DMS153 (cell line): ENCODE results near the gene CYFIP2.
"Not testable (repeated sequence)": the region's sequence is repeated elsewhere in the genome, so short reads cannot be mapped to it uniquely, and the experiment has no call there.

ENCODE experiments used
- DNase-seq: peaks from one replicate; lab custom pipeline; 2025; lab: John Stamatoyannopoulos, UW

The CYFIP2 gene

GRCh38 chr5:157265714-157266285, at the start of gene CYFIP2:
TSS of gene CYFIP2 (plus strand) at chr5:157266123. CDS start at chr5:157285362, 19,239 bp downstream.
- no peak for DNase-seq

- DNase-seq, result no peak
Observed at GRCh38 chr5:157216391-157217142, 49.4 kb upstream of the CYFIP2 start.

GRCh38 chr5:157217289-157218024, 48.5 kb upstream of the CYFIP2 start:
- DNase-seq, result no peak

DNA sequence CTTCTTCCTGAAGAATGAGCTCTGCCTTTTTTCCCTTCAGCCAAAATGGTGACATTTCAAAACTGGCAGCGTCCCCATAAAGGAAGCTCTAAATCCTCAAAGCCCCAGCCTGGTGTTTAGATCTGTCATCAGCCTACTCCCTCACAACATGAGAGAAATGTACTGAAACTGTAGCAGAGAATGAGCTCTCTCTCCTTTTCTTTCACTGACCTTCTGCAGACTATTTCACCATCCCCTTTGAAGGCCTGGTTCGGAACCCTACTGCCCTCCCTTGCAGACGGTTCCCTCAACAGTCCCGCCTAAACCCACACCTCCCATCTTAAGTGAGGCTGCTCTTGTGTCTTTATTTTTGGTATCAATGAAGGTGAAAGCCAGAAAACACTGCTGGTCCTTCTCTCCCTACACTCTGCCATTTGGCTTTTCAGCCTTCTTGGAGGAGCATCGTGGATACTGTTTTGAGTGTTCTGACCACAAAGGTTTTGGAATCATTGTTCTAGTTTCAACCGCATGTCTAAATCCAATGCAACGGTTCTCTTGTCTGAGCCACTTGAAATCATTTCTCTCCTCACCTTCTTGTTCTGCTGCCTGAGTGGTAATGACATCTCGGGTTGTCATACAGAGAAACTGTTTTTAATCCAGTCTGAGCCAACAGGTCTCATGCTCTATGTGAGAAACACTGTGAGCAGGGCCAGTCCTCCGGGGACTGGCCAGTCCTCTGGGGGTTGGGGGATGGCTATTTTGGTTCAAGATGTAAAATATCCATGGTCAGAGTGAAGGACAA, 46.2 kb upstream of the CYFIP2 start:
- DNase-seq, result no peak

DNA sequence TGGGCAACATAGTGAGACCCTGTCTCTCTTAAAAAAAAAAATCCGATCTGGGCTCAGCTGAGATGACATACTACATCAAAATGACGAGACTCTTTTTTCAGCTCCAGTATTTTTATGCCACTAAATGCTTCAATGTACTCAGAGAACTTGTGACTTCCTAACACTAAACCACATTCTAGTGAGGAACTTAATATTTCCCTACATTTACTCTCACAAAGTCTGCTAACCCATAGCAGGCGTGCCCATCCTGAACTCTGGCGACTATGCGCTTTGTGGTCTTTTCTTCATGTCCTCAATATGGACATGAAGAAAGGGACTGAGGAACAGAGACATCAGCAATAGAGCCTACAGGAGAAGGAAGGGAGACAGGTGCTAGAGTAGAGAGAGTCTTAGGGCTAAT, 44.0 kb upstream of the CYFIP2 start:
- DNase-seq, result no peak

- DNase-seq, result no peak
Observed at GRCh38 chr5:157222506-157223230, 43.3 kb upstream of the CYFIP2 start.

GRCh38 chr5:157225469-157226422, 40.2 kb upstream of the CYFIP2 start:
- no peak for DNase-seq

DNA sequence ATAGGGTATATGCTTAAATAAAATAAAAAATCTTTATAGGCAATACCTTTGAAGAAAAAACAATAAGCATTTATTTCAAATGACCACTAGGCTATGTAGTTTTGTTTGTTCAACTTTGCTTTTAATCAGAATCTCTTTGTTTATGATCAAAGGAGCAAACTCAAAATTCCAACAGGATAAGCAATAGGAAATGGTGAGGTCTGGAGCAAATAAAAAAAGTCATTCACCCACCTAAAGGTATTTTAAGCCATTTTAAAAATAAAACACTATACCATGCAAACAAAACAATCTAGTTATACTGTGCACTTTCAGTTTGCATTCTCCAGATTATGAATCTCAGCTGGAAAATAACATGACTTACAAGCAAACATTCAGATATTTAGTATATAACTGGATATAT, 35.3 kb upstream of the CYFIP2 start:
- no peak for DNase-seq

GRCh38 chr5:157232706-157233105, 33.2 kb upstream of the CYFIP2 start:
- DNase-seq, result no peak

- no peak for DNase-seq
Observed at GRCh38 chr5:157233515-157233914, 32.4 kb upstream of the CYFIP2 start.

DNA sequence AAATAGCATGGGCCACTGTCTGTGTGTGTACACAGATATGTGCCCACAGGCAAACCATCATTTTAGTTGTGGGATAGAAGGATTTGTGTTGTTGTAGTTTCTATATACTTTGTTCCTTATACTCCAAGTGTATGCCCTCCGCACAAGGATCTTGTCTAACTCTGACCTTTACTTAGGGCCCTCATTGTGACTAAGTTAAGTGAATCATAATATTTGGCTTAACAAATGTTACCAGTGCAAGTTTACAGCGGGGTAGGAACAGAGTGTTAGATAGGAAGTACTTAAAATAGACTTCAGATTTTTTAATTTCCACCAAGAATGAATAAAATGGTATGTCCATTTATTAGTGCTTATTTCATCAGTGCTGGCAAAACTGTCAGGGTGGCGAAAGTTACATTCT, 29.5 kb upstream of the CYFIP2 start:
- no peak for DNase-seq

DNA sequence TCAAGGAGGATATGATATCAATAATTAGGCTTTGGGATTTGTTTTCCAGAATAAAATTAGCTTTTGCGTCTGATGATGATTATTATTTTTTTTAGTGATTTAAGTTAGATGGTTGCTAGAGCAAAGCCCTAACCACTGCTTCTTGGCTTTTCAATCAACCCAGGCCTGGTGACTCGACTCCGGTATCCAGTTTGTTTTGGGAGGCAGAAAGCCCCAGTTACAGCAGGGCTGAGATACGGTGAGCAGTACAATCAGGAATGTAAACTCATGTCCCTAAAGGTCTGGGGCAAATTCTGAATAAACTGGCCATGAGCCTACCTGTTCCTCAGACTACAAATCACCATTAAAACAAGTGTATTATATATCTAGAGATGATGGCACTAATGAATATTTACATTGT, 24.4 kb upstream of the CYFIP2 start:
- no peak for DNase-seq

- not testable (repeated sequence) for DNase-seq
Observed at GRCh38 chr5:157244704-157245103, 21.2 kb upstream of the CYFIP2 start.

GRCh38 chr5:157245476-157245875, 20.4 kb upstream of the CYFIP2 start:
- DNase-seq, result no peak

- DNase-seq, result no peak
Observed at GRCh38 chr5:157245886-157246285, 20.0 kb upstream of the CYFIP2 start.

GRCh38 chr5:157247267-157247666, 18.7 kb upstream of the CYFIP2 start:
- no peak for DNase-seq

DNA sequence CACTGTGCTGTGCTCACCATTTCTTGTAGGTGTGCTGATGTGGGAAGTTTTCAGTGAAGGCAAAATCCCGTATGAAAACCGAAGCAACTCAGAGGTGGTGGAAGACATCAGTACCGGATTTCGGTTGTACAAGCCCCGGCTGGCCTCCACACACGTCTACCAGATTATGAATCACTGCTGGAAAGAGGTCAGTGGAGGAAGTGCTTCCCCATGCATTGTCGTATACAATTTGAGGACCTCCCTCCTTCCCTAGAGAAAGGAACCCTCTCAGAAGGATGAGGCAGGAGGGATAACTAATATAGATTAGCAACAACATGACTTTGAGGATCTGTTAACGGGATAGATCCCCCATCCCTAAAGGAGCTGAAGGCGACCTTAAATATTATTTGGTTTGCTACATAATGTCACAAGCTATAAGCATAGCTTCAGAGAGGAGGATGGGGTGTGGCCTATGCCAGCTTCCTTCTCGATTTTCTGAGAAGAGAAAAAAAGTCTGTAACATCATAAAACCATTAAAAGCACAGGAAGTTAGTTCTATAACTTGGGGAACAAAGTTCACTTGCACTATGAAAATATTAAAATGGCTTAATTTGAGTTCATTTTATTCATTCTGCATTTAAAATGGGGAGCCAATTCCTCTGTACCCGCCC, 17.0 kb upstream of the CYFIP2 start:
- DNase-seq, result no peak

DNA sequence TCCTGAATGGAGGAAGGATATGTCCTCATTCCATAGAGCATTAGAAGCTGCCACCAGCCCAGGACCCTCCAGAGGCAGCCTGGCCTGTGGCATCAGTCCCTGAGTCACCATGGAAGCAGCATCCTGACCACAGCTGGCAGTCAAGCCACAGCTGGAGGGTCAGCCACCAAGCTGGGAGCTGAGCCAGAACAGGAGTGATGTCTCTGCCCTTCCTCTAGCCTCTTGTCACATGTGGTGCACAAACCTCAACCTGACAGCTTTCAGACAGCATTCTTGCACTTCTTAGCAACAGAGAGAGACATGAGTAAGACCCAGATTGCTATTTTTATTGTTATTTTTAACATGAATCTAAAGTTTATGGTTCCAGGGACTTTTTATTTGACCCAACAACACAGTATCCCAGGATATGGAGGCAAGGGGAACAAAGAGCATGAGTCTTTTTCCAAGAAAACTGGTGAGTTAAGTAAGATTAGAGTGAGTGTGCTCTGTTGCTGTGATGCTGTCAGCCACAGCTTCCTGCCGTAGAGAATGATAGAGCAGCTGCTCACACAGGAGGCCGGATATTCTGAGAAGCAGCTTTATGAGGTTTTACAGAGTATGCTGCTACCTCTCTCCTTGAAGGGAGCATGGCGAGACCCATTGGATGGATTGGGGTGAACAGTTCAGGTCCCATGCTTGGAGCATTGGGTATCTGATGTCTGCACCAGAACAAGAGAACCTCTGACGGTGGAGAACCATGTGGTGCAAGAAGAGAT, 13.0 kb upstream of the CYFIP2 start:
- DNase-seq, result no peak

GRCh38 chr5:157253547-157253946, 12.4 kb upstream of the CYFIP2 start:
- DNase-seq, result no peak
